Lower lobe of right lung (tissue), 2 donors: ENCODE results near the gene USP30. TPM values are rescaled to one million over a fixed set of nuclear protein-coding genes. Genes with fewer than 3 reads are reported as not detected.
A peak's percentile ranks its signal among the peaks of the same experiment; 100 is the strongest.

Experiments
- ATAC-seq, 2 donors: fragments of 200-7000 bp; cut with Tn5 transposase; one replicate each; pipeline ENCODE4 v1.9.1; 2020 to 2022; ENCODE audit warnings: mild to moderate bottlenecking in 2 of 2, moderate library complexity in 2 of 2
- DNase-seq: peaks from one replicate; pipeline ENCODE4 v3.0.0-alpha.2; 2020
- H3K27ac ChIP-seq: fragments of 200-600 bp; one replicate; pipeline ENCODE4 v1.8.0; 2022
- H3K27me3 ChIP-seq: fragments of 200-600 bp; one replicate; pipeline ENCODE4 v1.8.0; 2022; ENCODE audit warnings: low read depth
- H3K36me3 ChIP-seq: fragments of 200-600 bp; one replicate; pipeline ENCODE4 v1.8.0; 2022; ENCODE audit warnings: mild to moderate bottlenecking
- H3K4me1 ChIP-seq: fragments of 200-600 bp; one replicate; pipeline ENCODE4 v1.8.0; 2022
- H3K4me3 ChIP-seq: fragments of 200-600 bp; one replicate; pipeline ENCODE4 v1.8.0; 2022; ENCODE audit warnings: mild to moderate bottlenecking
- H3K9me3 ChIP-seq: fragments of 200-600 bp; one replicate; pipeline ENCODE4 v1.8.0; 2022
- intact Hi-C: fragments of 100-400 bp; cut with DNase I; formaldehyde crosslinking; loops from one replicate; pipeline ENCODE4 v1.11.0; 2022
- total RNA-seq: library from RNA; stranded (reverse); fragmentation: NEBNext Ultra II Directional; extraction: Animal tissue kit (Norgen Biotek cat#: 25700); gene quantifications from one replicate; pipeline ENCODE4 v1.2.1, GENCODE V29; 2021
- TF ChIP-seq, protein P1 (sequence below): fragments of 200-600 bp; IDR thresholded peaks from one replicate; pipeline ENCODE4 v1.8.0; 2022; ENCODE audit warnings: antibody characterized with exemption, mild to moderate bottlenecking
- donor health status: DM: no; HTN: yes; CAD: no; lungs with severe emphysema.

Gene USP30
- total RNA-seq, 1 donor from 2014 or later: 13.9 TPM

DNA sequence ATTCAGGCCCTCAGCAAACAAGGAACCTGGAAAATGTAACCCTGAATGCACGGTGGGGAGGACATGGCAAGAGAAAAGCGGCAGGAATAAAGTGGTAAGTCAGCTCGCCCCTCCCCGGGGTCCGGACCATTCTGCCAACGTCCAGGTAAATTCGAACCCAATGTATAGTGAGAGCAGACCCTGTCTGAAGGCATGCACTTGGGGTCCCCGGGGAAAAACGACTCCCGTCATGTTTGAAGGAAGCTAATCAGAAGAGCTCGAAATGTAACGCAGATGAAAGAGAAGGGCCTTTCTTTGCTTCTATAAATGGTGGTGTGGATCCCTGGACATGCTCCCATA is 64.2 kb downstream of the USP30 start:
- Histone ChIP-seq H3K9me3 (no peaks in the 10 kb centered on the region), H3K4me3 (no peak overlapping the region), H3K36me3 (no peaks in the 10 kb centered on the region), H3K27ac (peak overlapping the region; percentile 71), H3K4me1 (peaks cover 67% of the 10 kb centered on the region), H3K27me3 (no peaks in the 10 kb centered on the region)
- no peak for DNase-seq
- intact Hi-C loops: no loop called here
- TF ChIP-seq, protein P1, sequence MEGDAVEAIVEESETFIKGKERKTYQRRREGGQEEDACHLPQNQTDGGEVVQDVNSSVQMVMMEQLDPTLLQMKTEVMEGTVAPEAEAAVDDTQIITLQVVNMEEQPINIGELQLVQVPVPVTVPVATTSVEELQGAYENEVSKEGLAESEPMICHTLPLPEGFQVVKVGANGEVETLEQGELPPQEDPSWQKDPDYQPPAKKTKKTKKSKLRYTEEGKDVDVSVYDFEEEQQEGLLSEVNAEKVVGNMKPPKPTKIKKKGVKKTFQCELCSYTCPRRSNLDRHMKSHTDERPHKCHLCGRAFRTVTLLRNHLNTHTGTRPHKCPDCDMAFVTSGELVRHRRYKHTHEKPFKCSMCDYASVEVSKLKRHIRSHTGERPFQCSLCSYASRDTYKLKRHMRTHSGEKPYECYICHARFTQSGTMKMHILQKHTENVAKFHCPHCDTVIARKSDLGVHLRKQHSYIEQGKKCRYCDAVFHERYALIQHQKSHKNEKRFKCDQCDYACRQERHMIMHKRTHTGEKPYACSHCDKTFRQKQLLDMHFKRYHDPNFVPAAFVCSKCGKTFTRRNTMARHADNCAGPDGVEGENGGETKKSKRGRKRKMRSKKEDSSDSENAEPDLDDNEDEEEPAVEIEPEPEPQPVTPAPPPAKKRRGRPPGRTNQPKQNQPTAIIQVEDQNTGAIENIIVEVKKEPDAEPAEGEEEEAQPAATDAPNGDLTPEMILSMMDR: no peak
- no peak for ATAC-seq

DNA sequence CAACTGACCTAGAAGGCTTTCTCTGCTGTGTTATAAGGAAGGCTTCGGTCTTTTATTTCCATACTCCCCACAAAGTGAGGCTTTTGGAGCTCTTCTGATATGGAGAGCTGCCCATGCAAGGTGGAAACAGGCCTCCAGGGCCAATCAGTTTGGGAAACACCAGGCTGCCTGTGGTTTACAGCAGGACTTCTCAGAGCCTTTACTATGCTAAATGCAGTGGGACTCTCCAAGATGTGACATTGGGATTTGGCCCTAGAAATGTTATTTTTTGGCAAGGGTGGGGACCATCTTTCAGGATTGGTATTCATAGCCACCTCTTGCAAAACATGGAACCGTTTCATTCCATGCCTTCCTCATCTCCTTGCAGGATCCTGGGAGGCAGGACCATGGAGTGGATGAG is 67.7 kb downstream of the USP30 start:
- H3K4me1 ChIP-seq: peaks cover 35% of the 10 kb centered on the region
- no peak overlapping the region for H3K27ac ChIP-seq
- TF ChIP-seq, protein P1: no peak
- H3K27me3 ChIP-seq: no peaks in the 10 kb centered on the region
- ATAC-seq: no peak
- DNase-seq: no peak
- intact Hi-C loops: no loop called here
- H3K36me3 ChIP-seq: no peaks in the 10 kb centered on the region
- H3K4me3 ChIP-seq: no peak overlapping the region
- H3K9me3 ChIP-seq: no peaks in the 10 kb centered on the region

DNA sequence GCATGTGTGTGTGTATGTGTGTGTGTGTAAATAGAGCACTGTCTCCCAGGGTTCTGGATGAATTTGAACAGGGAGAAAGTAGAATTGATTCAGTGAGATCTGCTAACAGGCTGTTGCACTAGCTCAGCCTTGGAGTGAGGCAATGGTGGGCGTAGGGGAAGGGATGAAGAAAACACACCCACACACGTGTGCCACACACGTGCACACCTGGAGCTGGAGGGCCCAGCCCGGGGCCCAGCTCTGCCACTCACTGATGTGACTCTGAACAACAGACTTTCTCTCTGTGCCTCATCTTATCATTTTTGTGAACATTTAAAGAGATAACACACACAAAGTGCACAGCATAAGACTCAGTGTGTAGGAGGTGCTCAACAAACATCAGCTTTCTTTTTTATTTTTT is 68.2 kb downstream of the USP30 start:
- intact Hi-C loops: no loop called here

DNA sequence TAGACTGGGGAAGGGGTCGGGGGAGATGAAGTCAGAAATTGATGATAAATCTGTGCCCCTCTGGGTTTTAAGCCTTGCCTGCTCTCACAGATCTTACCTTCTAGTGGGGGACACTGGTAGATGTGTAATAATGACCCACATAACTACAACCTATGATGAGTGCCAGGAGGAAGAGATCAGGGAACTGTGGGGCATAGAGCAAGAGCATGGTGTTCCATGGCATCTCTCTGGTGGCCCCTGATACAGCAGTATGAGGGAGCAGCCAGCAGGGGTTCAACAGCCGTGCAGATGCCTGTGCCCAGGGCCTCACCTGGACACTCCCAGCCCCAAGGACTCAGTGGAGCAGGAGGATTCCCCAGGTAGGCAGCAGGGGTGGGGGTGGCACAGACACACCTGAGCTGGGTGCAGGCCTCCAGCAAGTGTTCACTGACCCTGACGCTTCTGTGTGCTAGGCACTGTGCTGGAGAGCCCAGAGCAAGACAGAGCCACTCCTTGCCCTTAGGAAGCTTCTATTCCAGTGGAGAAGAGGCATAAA is 69.0 kb downstream of the USP30 start:
- no peaks in the 10 kb centered on the region for H3K27me3 ChIP-seq
- ATAC-seq: no peak
- no peak for DNase-seq
- intact Hi-C loops: no loop called here
- no peak overlapping the region for H3K27ac ChIP-seq
- H3K4me3 ChIP-seq: no peak overlapping the region
- no peaks in the 10 kb centered on the region for H3K9me3 ChIP-seq
- H3K4me1 ChIP-seq: peaks cover 22% of the 10 kb centered on the region
- TF ChIP-seq, protein P1: no peak
- no peaks in the 10 kb centered on the region for H3K36me3 ChIP-seq

More for the DNA sequence above, 68.2 kb downstream of the USP30 start:
- no peak for ATAC-seq
- Histone ChIP-seq H3K9me3 (no peaks in the 10 kb centered on the region), H3K27ac (no peak overlapping the region), H3K4me3 (no peak overlapping the region), H3K4me1 (peaks cover 30% of the 10 kb centered on the region), H3K36me3 (no peaks in the 10 kb centered on the region), H3K27me3 (no peaks in the 10 kb centered on the region)
- TF ChIP-seq, protein P1: no peak
- no peak for DNase-seq

DNA sequence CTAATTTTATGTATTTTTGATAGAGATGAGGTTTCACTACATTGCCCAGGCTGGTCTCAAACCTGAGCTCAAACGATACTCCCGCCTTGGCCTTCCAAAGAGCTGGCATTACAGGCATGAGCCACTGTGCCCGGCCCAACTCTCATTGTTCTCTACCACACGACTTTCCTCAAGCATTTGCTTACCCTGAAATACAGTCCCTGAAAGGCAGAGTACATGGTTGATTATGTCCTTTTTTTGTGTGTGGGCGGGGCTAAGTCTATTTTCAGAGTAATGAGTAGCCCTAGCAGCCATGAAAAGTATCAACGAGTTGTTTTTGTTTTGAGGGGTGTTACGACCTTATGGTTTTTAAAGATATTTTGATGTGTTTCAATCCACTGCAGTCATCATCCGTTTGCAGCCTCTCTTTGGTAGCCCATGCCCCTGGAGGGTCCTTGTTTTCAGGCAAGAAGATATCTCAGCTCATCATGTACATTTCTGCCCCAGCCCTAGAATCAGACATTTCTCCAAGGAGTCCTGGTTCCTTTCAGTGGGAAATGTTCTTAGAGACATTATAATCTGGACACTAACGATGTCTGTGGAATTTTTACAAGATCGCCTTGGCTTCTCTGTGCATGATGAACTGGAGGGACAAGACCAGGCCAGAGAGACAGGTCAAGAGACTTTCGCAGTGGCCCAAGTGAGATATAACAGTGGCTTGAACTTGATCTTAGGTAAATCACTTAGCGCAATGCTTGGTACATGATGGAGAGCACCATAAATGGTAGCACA is 72.7 kb downstream of the USP30 start:
- Histone ChIP-seq H3K27me3 (no peaks in the 10 kb centered on the region), H3K4me1 (no peaks in the 10 kb centered on the region), H3K36me3 (no peaks in the 10 kb centered on the region), H3K9me3 (no peaks in the 10 kb centered on the region), H3K27ac (no peak overlapping the region), H3K4me3 (no peak overlapping the region)
- no peak for ATAC-seq
- no peak for DNase-seq
- TF ChIP-seq, protein P1: no peak
- intact Hi-C loops: no loop called here
